Suppressor macrophage treated with lipopolysaccharide for 4 hours (primary cell): ENCODE measurements around the gene NOSTRIN.

ENCODE experiments used
- DNase-seq: peaks from one replicate; pipeline ENCODE4 v3.0.0-alpha.2; 2020

Gene NOSTRIN

GRCh38 chr2:168890006-168890782 lies 87.8 kb downstream of the NOSTRIN start, which contains the start of gene SPC25:
TSS of gene SPC25 (minus strand) at chr2:168890430. CDS start at chr2:168889519, 911 bp downstream.
- peak; percentile 93 for DNase-seq

- no peak for DNase-seq
Measured at GRCh38 chr2:168892327-168892726, 89.9 kb downstream of the NOSTRIN start.

- no peak for DNase-seq
Measured at GRCh38 chr2:168894101-168894500, 91.7 kb downstream of the NOSTRIN start.

- no peak for DNase-seq
Measured at GRCh38 chr2:168894720-168895119, 92.3 kb downstream of the NOSTRIN start.

GRCh38 chr2:168895771-168896170 lies 93.3 kb downstream of the NOSTRIN start:
- no peak for DNase-seq

GRCh38 chr2:168896783-168897182 lies 94.3 kb downstream of the NOSTRIN start:
- peak; percentile 3 for DNase-seq

GRCh38 chr2:168897449-168897848 lies 95.0 kb downstream of the NOSTRIN start:
- no peak for DNase-seq

- DNase-seq = no peak
Measured at GRCh38 chr2:168901003-168901402, 98.6 kb downstream of the NOSTRIN start, which contains the start of gene G6PC2. TSS of gene G6PC2 (plus strand) at chr2:168901291. CDS start at chr2:168901332, 41 bp downstream.

GRCh38 chr2:168903888-168904287 lies 101.5 kb downstream of the NOSTRIN start:
- no peak for DNase-seq

- no peak for DNase-seq
Measured at GRCh38 chr2:168904358-168904757, 101.9 kb downstream of the NOSTRIN start.

- DNase-seq = no peak
Measured at GRCh38 chr2:168907940-168908662, 105.7 kb downstream of the NOSTRIN start.

- no peak for DNase-seq
Measured at GRCh38 chr2:168910330-168910729, 107.9 kb downstream of the NOSTRIN start.

- DNase-seq = no peak
Measured at GRCh38 chr2:168912466-168912865, 110.0 kb downstream of the NOSTRIN start.

GRCh38 chr2:168912901-168913369 lies 110.5 kb downstream of the NOSTRIN start:
- DNase-seq = no peak

GRCh38 chr2:168913495-168913894 lies 111.1 kb downstream of the NOSTRIN start:
- DNase-seq = no peak
